Smooth muscle cell (in vitro differentiated cells): ENCODE data around the gene PDE6G. TPM values are rescaled to one million over a fixed set of nuclear protein-coding genes. Genes with fewer than 3 reads are reported as not detected.
"Not testable (repeated sequence)": the region's sequence is repeated elsewhere in the genome, so short reads cannot be mapped to it uniquely, and the experiment has no call there.

Experiments
- DNase-seq: peaks from one replicate; lab custom pipeline; 2025; ENCODE audit not compliant: unreplicated experiment; lab: John Stamatoyannopoulos, UW
- H2AFZ ChIP-seq: fragments of 200-600 bp; sonication (generic); 2 replicates; pipeline ENCODE4 v1.6.0; 2016; ENCODE audit warnings: antibody characterized with exemption, low read depth, mild to moderate bottlenecking
- H3F3A ChIP-seq: fragments of 200-600 bp; sonication (generic); 2 replicates; pipeline ENCODE4 v1.6.0; 2017; ENCODE audit warnings: antibody characterized with exemption, low read depth
- H3K27ac ChIP-seq: fragments of 200-600 bp; sonication (generic); 2 replicates; pipeline ENCODE4 v1.5.1; 2016; ENCODE audit warnings: low read depth, mild to moderate bottlenecking
- H3K27me3 ChIP-seq: fragments of 200-600 bp; sonication (generic); 2 replicates; pipeline ENCODE4 v1.6.1; 2016; ENCODE audit warnings: low read depth, mild to moderate bottlenecking
- H3K36me3 ChIP-seq: fragments of 200-600 bp; sonication (generic); 2 replicates; pipeline ENCODE4 v1.5.1; 2016; ENCODE audit warnings: low read depth
- H3K4me1 ChIP-seq: fragments of 200-600 bp; sonication (generic); 2 replicates; pipeline ENCODE4 v1.5.1; 2016; ENCODE audit warnings: low read depth
- H3K4me2 ChIP-seq: fragments of 200-600 bp; sonication (generic); 2 replicates; pipeline ENCODE4 v1.6.0; 2016; ENCODE audit warnings: mild to moderate bottlenecking
- H3K4me3 ChIP-seq: fragments of 200-600 bp; sonication (generic); 2 replicates; pipeline ENCODE4 v1.5.1; 2016; ENCODE audit warnings: mild to moderate bottlenecking
- H3K79me2 ChIP-seq: fragments of 200-600 bp; sonication (generic); 2 replicates; pipeline ENCODE4 v1.6.0; 2016; ENCODE audit warnings: low read depth, mild to moderate bottlenecking
- H3K9ac ChIP-seq: fragments of 200-600 bp; sonication (generic); 2 replicates; pipeline ENCODE4 v1.6.0; 2016; ENCODE audit warnings: low read depth
- H3K9me3 ChIP-seq: fragments of 200-600 bp; sonication (generic); replicated peaks from 2 replicates; pipeline ENCODE4 v1.5.1; 2016; ENCODE audit warnings: low read depth
- H4K20me1 ChIP-seq: fragments of 200-600 bp; sonication (generic); 2 replicates; pipeline ENCODE4 v1.6.0; 2016; ENCODE audit warnings: low read depth
- CTCF ChIP-seq: fragments of 200-600 bp; sonication (generic); IDR thresholded peaks from 2 replicates; pipeline ENCODE4 v1.5.1; 2017; ENCODE audit warnings: borderline replicate concordance, mild to moderate bottlenecking, antibody characterized with exemption; ENCODE audit not compliant: insufficient read depth, poor library complexity, severe bottlenecking
- WGBS: methylation state at CpG from one replicate; pipeline ENCODE4 v1.1.7; 2016; ENCODE audit warnings: low lambda C conversion rate; 5-methylcytosine and 5-hydroxymethylcytosine counted together
- polyA plus RNA-seq: library from polyadenylated mRNA; unstranded; fragments of >200 nt; fragmentation: Nextera tagmentation; extraction: Ambion mirVana; gene quantifications from 2 replicates; pipeline ENCODE4 v1.2.1, GENCODE V29; 2016
- total RNA-seq: library from RNA; depleted of rRNA; stranded (reverse); fragments of >200 nt; gene quantifications from 2 replicates; pipeline ENCODE4 v1.2.3, GENCODE V29; 2014

Gene PDE6G
- total and polyA plus RNA-seq, 2 experiments from 2014 or later: 3.2 to 14.5 TPM

- H3K27me3 ChIP-seq, H3K4me2 ChIP-seq, H3K9ac ChIP-seq, H3F3A ChIP-seq, H3K9me3 ChIP-seq, H3K27ac ChIP-seq, H3K79me2 ChIP-seq, H3K36me3 ChIP-seq, H4K20me1 ChIP-seq, H2AFZ ChIP-seq, H3K4me1 ChIP-seq, DNase-seq, H3K4me3 ChIP-seq: not testable (repeated sequence)
- peak; percentile 58 for TF ChIP-seq CTCF
- WGBS: 52% methylated on average over 18 of the region's 18 CpGs
These were observed 19.3 kb upstream of the PDE6G start for GRCh38 chr17:81675515-81676221.

- 93% methylated on average over 18 of the region's 18 CpGs for WGBS
- Histone ChIP-seq H3K4me1 (no peaks in the 10 kb centered on the region), H3K9me3 (no peaks in the 10 kb centered on the region), H3F3A (peaks cover 8% of the 10 kb centered on the region), H3K27ac (no peak overlapping the region), H3K9ac (no peak overlapping the region), H3K79me2 (peaks cover 3% of the 10 kb centered on the region), H3K27me3 (no peaks in the 10 kb centered on the region), H3K36me3 (no peaks in the 10 kb centered on the region), H3K4me3 (no peak overlapping the region), H2AFZ (no peak overlapping the region), H3K4me2 (no peak overlapping the region), H4K20me1 (peaks cover 4% of the 10 kb centered on the region)
- DNase-seq: no peak
- TF ChIP-seq CTCF: no peak
These were observed 17.4 kb upstream of the PDE6G start for GRCh38 chr17:81673561-81674258.

- WGBS: 97% methylated on average over 16 of the region's 16 CpGs
- H3K9ac ChIP-seq: no peak overlapping the region
- H3K4me2 ChIP-seq: no peak overlapping the region
- H3K4me1 ChIP-seq: no peaks in the 10 kb centered on the region
- no peaks in the 10 kb centered on the region for H3K9me3 ChIP-seq
- H3K27me3 ChIP-seq: no peaks in the 10 kb centered on the region
- H3K36me3 ChIP-seq: no peaks in the 10 kb centered on the region
- no peak overlapping the region for H3K4me3 ChIP-seq
- H2AFZ ChIP-seq: no peak overlapping the region
- peaks cover 4% of the 10 kb centered on the region for H4K20me1 ChIP-seq
- TF ChIP-seq CTCF: no peak
- H3K27ac ChIP-seq: no peak overlapping the region
- H3F3A ChIP-seq: peaks cover 8% of the 10 kb centered on the region
- H3K79me2 ChIP-seq: peaks cover 5% of the 10 kb centered on the region
- no peak for DNase-seq
These were observed 16.6 kb upstream of the PDE6G start for GRCh38 chr17:81672954-81673353.
